HepG2 (cell line): ENCODE data around the gene ELAVL3.
"Not testable (repeated sequence)": the region's sequence is repeated elsewhere in the genome, so short reads cannot be mapped to it uniquely, and the experiment has no call there.

Experiments used
- BHLHE40 ChIP-seq: IDR thresholded peaks from 2 replicates; pipeline ENCODE4 v1.6.1; 2011; ENCODE audit warnings: low read length, improper control_type of control experiment
- FOXJ3 ChIP-seq: sonication (generic); formaldehyde crosslinking; IDR thresholded peaks from 2 replicates; pipeline ENCODE4 v1.4.0; 2020; ENCODE audit warnings: missing genetic modification reagents, mild to moderate bottlenecking, borderline replicate concordance
- JUND ChIP-seq: sonication (generic); formaldehyde crosslinking; IDR thresholded peaks from 2 replicates; pipeline ENCODE4 v1.8.0; 2022; ENCODE audit warnings: mild to moderate bottlenecking, missing genetic modification reagents
- RAD21 ChIP-seq: fragments of 450-650 bp; formaldehyde crosslinking; IDR thresholded peaks from 2 replicates; pipeline ENCODE4 v1.5.0; 2020; ENCODE audit warnings: mild to moderate bottlenecking
- YY1 ChIP-seq: IDR thresholded peaks from 2 replicates; pipeline ENCODE4 v1.6.1; 2011; ENCODE audit warnings: low read length, low read depth, moderate library complexity, mild to moderate bottlenecking; ENCODE audit not compliant: insufficient read depth, insufficient replicate concordance
- ZNF160 ChIP-seq: sonication (generic); formaldehyde crosslinking; IDR thresholded peaks from 2 replicates; pipeline ENCODE4 v1.8.0; 2022; ENCODE audit warnings: mild to moderate bottlenecking, inconsistent platforms, missing genetic modification reagents
- ZNF24 ChIP-seq: fragments of 450-650 bp; IDR thresholded peaks from 2 replicates; pipeline ENCODE4 v1.6.1; 2017; ENCODE audit warnings: antibody characterized with exemption, mild to moderate bottlenecking
- ZNF484 ChIP-seq: sonication (generic); formaldehyde crosslinking; IDR thresholded peaks from 2 replicates; pipeline ENCODE4 v1.5.1; 2020; ENCODE audit warnings: mild to moderate bottlenecking, low read depth, missing genetic modification reagents, borderline replicate concordance
- ZNF629 ChIP-seq: sonication (generic); formaldehyde crosslinking; conservative IDR thresholded peaks from 2 replicates; pipeline ENCODE4 v1.5.0; 2020; ENCODE audit warnings: missing genetic modification reagents
- TF ChIP-seq, protein P1 (sequence below): sonication (generic); formaldehyde crosslinking; IDR thresholded peaks from 2 replicates; pipeline ENCODE4 v1.5.0; 2020; ENCODE audit warnings: mild to moderate bottlenecking, missing genetic modification reagents, moderate library complexity

DNA sequence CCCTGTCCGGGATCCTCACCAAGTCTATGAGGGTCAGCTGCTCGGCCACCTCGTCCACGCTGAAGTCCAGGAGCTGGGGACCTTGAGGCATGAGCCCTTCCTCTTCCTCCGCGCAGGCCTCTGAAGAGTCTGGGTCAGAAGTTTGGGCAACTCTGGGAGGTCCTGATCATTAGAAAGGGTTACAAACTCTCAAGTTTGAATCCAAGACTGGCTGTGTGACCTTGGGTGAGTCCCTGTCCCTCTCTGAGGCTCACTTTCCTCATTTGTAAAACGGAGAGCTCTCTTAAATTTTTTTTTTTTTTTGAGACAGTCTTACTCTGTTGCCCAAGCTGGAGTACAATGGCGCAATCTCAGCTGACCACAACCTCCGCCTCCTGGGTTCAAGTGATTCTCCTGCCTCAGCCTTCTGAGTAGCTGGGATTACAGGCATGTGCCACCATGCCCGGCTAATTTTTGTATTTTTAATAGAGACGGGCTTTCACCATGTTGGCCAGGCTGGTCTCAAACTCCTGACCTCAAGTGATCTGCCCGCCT lies 74.1 kb downstream of the ELAVL3 start:
- TF ChIP-seq RAD21 (CRISPR knock-in tag); ZNF484 (CRISPR knock-in tag); FOXJ3 (CRISPR knock-in tag); BHLHE40; ZNF24; YY1; JUND; ZNF160 (CRISPR knock-in tag); ZNF629 (CRISPR knock-in tag): not testable (repeated sequence)
- TF ChIP-seq, protein P1, sequence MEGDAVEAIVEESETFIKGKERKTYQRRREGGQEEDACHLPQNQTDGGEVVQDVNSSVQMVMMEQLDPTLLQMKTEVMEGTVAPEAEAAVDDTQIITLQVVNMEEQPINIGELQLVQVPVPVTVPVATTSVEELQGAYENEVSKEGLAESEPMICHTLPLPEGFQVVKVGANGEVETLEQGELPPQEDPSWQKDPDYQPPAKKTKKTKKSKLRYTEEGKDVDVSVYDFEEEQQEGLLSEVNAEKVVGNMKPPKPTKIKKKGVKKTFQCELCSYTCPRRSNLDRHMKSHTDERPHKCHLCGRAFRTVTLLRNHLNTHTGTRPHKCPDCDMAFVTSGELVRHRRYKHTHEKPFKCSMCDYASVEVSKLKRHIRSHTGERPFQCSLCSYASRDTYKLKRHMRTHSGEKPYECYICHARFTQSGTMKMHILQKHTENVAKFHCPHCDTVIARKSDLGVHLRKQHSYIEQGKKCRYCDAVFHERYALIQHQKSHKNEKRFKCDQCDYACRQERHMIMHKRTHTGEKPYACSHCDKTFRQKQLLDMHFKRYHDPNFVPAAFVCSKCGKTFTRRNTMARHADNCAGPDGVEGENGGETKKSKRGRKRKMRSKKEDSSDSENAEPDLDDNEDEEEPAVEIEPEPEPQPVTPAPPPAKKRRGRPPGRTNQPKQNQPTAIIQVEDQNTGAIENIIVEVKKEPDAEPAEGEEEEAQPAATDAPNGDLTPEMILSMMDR (CRISPR knock-in tag), result not testable (repeated sequence)
